Muscle of arm (tissue), 12 donors: ENCODE data around the gene SPOCK3. TPM values are rescaled to one million over a fixed set of nuclear protein-coding genes. Genes with fewer than 3 reads are reported as not detected.
"Not testable (repeated sequence)": the region's sequence is repeated elsewhere in the genome, so short reads cannot be mapped to it uniquely, and the experiment has no call there.

Experiments used
- DNase-seq: peaks from one replicate; pipeline ENCODE4 v3.0.0-alpha.2; 2013
- polyA plus RNA-seq, 12 donors: library from polyadenylated mRNA; unstranded; fragments of 120-200 nt; gene quantifications; one replicate each; pipeline ENCODE4 v1.2.1, GENCODE V29; 2013; ENCODE audit not compliant: insufficient read length in 12 of 12

Gene SPOCK3
- polyA plus RNA-seq, 12 donors, result 0.54 to 3.7 (median 1.2) TPM; not detected in 1

DNA sequence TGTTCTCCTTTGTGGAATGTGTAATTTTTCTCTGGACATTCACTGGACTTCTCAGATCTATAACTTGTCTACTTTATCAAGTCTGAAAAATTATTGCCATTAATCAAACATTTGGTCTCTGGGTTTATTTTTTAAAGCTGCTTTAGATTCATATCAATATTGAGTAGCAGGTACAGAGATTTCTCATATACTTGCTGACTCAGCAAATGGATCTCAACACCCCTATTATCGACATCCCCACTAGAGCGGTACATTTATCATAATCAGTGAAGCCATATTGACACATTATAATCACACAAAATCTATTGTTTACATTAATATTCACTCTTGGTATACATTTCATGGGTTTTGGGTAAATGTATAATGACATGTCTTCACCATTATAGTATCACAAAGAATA lies 268.7 kb downstream of the SPOCK3 start:
- no peak for DNase-seq

DNA sequence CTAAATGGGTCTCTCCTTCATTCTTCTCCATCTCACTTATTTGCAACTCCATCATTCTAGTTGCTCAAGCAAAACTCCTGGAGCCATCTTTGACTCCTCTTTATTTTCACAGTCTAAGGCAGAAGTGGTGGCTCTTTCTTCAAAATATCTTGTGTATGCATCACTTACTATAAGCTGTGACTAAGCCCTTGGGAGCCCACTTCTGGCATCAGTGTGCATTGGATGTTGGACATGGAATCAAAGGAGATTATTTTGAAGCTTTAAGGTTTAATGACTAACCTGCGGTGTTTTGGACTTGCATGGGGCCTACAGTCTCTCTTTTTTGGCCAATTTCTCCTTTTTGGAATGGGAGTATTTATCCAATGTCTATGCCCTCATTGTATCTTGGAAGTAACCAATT lies 276.8 kb downstream of the SPOCK3 start:
- DNase-seq, result no peak

DNA sequence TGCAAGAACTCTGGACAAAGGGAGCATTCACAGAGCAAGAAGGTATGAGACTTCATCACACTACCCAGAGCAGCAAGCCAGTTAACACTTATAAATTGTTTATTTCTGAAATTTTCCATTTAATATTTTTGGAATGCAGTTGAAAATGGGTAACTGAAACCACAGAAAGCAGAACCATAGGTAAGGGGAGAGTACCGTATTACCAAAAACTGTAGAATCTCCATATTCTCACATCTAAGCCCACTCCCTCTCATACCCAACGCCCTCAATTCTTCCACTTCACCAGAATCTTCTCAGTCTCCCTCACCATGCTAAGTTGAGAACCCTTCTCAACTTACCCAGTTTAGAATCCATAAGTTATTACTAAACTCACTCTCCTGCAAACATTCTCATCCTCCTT lies 277.8 kb downstream of the SPOCK3 start:
- no peak for DNase-seq

GRCh38 chr4:166941629-166942028 lies 292.7 kb downstream of the SPOCK3 start:
- no peak for DNase-seq

DNA sequence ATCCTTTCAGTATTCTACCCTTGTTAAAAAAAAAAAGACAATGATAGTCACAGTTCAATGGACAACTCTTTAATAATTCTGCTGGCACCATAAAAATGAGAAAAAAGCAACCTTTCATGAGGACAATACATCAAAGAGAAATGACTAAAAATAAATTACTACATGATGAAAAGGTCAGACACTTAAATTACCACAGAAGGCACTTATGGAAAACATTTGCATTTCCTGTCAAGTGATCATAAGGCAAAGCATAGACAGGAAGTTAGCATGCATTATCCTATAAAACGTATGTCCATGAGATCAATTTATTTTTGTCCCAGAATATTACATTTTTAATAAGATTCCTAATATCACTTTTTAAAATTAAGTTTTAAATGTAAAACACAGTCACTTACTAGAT lies 303.8 kb downstream of the SPOCK3 start:
- DNase-seq, result no peak

DNA sequence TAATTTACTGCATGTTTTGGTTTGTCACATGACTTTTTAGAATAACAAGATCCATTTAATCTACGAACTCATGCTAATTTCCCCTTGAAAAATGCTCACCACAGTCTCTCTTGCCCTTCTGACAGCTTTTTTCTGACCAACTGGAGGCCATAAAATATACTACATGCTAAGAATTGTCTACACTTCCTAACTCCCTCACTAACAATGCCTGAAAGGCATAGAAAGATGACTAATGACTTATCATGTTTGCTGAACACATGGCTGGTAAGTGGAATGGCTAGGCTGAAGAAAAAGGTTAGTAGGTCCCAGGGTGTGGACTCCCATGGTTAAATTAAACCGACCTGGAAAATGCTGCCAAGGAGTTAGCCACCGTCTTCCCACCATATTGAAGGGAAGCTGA lies 309.9 kb downstream of the SPOCK3 start:
- no peak for DNase-seq

DNA sequence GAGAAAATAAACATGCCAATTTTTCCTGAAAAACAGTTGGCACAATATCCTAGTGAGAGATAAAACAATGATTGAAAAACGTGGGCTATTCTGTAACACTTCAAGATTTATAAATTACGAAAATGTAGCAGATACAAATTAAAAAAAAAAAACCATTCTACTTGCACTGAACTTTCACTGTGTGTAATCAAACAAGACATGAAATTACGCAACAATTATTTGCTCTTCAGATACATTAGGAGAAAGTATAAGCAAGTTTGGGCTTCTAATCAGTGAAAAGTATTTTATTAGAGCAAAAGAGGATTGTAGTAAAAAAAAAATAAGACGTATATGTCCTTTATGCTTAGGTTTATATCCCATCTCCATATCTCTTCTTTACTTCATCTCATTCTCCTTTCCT lies 320.4 kb downstream of the SPOCK3 start:
- no peak for DNase-seq

DNA sequence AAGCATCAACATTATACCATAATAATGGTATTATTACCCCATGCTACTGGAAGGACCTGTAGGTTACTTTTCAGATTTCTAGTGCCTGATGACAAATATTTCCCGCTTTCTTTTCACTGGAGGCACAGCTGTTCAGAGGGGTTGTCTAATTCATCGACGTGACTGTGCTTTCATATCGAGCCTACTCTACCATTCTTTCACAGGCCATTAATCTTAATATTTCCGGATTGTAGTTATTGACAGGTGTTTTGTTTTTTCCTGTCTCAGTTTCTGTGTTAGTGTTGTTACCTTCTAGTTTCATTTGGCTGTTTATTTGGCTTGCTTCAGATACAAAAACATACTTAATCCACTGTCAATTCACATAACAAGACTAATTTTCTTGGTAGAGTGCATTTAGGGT lies 330.9 kb downstream of the SPOCK3 start:
- no peak for DNase-seq

DNA sequence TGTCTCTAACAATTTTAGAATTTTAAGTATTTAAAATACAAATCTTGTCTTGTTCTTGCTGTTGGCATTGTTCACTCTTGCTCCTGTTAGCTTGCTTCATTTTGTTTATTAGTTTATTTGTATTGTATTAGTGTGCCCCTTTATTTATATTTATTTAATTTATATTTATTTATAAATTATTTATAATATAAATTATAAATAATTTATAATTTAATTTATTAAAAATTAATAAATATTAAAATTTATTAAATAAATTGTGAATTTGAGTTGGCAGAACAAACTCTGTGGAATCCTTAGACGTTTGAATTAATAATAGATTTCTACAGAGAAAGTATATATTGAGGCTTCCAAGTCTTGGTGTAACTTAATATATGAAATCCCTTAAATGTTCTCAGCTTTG lies 331.4 kb downstream of the SPOCK3 start:
- DNase-seq, result no peak

DNA sequence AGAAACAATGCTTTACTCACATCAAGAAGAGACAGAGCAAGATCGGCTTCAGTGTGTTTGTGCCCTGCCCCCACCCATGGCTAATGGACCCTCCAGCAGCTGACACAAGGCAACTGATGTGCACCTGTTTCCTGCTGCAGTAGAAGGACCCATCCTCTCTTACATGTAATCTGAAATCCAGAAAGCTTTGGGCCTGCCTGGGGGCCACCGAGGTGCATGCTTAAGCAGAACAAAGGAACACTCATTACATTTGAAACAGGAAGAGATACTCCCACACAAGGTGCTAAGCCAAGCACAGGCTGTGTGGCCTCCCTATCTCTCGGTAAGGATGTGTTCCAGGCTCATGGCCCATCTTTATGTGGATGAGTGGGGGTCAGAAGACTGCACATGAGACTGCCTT lies 338.0 kb downstream of the SPOCK3 start:
- DNase-seq, result no peak

DNA sequence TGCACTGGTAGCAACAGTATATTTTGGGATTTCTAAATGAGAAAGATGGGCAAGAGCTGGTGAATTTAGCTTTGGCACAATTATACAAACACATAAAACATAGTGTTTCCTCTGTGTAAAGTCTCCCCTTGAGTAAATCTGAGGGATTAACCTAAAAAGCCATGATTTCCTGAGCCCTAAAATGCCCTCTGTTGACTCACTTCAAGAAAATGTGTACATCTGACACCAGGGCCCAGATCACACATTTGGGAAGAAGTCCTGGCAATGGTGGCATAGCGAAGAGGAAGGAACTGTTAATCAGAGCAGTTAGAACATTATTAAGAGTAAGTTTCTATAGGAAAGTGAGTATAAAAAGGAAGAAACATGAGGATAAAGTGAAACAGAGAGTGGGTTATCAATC lies 338.5 kb downstream of the SPOCK3 start:
- DNase-seq, result no peak

- DNase-seq, result no peak
Measured at GRCh38 chr4:166887457-166887856, 346.8 kb downstream of the SPOCK3 start.

DNA sequence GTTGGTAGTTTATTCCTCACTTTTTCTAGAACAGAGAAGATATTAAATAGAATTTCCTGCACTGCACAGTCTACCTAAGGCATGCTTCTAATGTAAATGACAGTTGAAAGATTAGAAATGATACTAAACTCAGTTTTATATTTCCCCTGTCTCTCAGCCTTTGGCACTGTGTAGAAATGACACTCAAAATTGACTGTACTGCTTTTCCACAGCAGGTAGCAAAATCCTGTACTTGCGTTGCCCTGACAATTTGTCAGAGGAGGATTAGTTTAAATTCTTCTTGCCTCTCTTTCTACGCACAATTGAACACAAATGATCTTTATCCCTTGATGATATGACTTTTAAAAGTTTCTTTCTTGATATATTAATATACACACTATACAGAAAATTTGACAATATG lies 347.6 kb downstream of the SPOCK3 start:
- DNase-seq, result no peak

DNA sequence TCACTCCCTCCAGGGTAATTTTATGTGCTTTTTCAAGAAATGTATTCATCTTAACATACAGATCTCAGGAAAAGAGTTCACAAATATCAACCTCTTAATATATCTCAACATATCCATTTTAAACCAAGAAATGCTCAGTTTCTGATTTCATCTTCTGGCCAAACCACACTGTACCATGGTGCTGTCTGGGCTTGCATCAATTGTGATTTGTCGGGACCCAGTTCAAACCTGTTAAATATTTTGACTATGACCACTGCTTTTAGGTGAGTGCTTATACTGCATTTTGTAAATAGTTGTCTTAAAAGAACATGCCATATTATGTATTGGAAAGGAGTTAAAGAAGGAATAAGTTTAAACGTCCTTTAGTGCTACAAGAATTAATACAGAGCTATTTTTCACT lies 352.1 kb downstream of the SPOCK3 start:
- no peak for DNase-seq

- no peak for DNase-seq
Measured at GRCh38 chr4:166875821-166876220, 358.5 kb downstream of the SPOCK3 start.

- no peak for DNase-seq
Measured at GRCh38 chr4:166862032-166862431, 372.3 kb downstream of the SPOCK3 start.

- DNase-seq, result not testable (repeated sequence)
Measured at GRCh38 chr4:166850398-166850797, 383.9 kb downstream of the SPOCK3 start.

DNA sequence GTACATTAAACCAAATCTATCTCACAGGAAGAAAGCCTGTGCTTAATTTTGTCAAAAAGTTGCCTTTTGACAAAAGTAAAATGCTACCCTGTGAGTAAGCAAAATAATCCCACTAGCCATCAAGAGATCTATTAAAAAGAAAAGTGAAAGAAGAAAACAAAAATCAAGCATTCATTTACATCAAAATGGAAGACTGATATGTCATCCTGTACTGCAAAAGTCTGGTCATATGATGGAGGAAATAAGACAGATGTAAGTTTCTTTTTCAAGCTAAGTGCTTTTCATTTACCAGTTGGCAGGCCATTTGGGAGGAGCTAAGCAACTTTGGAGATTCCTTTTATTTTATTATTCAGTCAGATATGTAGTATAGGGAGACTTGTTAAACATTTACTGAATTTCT lies 387.4 kb downstream of the SPOCK3 start:
- no peak for DNase-seq

DNA sequence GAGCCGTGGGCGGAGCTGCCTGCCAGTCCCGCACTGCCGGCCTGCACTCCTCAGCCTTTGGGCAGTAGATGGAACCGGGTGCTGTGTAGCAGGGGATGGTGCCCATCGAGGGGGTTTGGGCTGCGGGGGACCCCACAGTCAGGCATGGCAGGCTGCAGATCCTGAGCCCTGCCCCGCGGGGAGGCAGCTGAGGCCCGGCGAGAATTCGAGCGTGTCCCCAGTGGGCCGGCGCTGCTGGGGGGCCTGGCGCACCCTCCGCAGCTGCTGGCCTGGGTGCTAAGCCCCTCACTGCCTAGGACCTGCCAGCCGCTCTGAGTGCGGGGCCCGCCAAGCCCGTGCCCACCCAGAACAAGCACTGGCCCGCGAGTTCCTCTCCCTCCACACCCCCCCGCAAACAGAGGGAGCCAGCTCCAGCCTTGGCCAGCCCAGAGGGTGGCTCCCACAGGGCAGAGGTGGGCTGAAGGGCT lies 391.5 kb downstream of the SPOCK3 start:
- DNase-seq, result no peak

DNA sequence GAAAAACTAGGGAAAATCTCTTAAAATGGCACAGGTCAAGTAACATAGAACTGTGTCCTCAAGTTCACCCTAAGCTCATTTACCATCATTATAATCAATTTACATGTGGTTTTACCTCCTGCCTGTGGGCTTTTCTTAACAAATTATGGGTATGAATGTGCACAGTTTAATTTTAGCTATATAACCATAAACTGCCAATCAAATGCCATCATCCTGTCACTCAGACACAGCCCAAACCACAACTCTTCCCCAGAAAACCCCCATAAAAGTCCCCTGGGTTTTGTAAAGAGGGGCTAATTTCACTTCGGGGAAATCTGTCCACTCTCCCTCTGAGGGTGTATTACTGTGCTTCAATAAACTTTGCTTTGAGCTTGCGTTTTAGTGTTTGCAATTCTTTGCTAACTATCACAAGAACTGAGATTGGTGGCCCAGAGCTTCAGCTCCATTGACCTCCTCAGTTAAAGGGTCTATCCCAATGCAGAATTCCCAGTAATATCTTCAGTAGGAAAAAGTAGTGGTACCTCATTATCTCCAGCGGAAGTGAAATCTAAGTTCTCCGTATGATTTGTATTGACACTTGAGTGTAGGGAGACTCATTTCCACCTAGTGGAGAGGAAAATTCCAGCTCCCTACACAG lies 394.6 kb downstream of the SPOCK3 start:
- DNase-seq, result no peak

DNA sequence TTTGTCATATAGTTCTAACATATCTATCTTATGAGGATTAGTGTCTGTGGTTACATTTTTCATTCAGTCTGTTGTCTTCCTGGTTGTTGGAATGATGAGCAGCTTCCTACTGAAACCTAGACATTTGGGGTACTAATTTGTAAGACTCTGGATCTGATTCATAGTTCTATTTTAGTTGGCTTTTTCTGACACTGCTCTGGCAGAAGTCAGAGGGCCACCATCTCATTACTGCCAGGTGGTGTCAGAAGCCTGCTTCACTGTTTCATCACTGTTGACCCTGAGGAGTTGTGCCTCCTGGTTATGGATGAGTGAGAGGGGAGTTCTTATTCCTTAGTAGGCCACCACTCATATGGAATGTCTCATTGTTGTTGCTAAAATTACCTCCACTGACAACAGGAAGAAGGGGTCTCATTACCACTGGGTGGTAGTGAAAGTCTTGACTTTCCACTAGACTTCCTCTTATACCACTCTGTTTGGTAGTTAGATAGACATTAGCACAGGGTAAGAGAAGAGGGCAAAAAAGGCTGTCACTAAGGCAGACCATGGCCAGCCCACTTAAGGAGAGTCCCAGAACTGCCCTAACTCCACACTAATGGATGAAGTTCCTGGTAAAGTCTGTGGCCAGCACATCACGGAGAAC lies 395.2 kb downstream of the SPOCK3 start:
- DNase-seq, result no peak

GRCh38 chr4:166836865-166837264 lies 397.4 kb downstream of the SPOCK3 start:
- no peak for DNase-seq

DNA sequence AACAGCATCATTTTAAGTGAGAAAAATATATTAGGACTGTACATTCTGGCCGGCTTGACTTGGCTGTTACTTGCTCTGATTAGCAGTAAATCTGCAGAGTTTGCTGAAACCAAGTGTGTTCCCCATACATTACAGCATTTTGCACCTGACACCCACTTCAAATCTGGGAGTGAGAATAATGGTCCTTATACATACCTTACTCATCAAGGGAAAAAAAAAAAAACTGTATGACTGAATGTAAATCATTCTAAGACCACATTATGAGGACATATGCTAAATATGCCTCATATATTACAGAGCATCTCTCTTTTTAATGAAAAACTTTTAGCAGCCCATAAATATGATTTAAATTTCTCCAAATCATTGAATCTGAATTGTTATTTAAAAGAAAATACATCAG lies 406.7 kb downstream of the SPOCK3 start:
- DNase-seq, result no peak

GRCh38 chr4:166827167-166827566 lies 407.1 kb downstream of the SPOCK3 start:
- no peak for DNase-seq
